LNCaP clone FGC (cell line): ENCODE measurements around the gene SLF2.

Source experiments
- DNase-seq: peaks from one replicate; pipeline ENCODE4 v3.0.0-alpha.2; 2011; ENCODE audit warnings: low read depth
- H3K4me3 ChIP-seq: 2 replicates; pipeline ENCODE4 v1.5.1; 2011; ENCODE audit warnings: mild to moderate bottlenecking, low read depth, low read length, control low read depth
- TF ChIP-seq, protein P1 (sequence below): IDR thresholded peaks from 2 replicates; pipeline ENCODE4 v1.5.1; 2012; ENCODE audit warnings: mild to moderate bottlenecking; ENCODE audit not compliant: control insufficient read depth, insufficient read depth; ENCODE audit errors: extremely low read depth

SLF2 gene

DNA sequence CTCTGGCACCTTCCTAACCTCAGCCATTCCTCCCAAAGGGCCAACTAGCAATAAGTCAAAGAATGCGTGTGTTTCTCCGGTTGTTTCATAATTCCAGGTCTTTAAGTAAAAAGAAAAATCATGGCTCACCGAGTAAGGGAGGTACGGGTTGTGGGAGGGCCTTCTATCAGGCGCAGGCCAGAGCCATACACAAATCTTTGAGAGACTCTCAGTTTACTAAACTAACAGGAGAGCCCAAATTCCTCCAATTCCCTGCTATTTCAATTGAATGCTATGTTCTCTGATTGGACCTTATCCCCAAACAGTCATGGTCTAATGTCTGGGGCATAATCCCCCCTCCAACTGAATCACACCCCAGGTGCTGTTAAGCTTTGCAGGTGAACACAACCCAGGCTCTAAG lies 26.2 kb upstream of the SLF2 start:
- no peak overlapping the region for H3K4me3 ChIP-seq
- TF ChIP-seq, protein P1, sequence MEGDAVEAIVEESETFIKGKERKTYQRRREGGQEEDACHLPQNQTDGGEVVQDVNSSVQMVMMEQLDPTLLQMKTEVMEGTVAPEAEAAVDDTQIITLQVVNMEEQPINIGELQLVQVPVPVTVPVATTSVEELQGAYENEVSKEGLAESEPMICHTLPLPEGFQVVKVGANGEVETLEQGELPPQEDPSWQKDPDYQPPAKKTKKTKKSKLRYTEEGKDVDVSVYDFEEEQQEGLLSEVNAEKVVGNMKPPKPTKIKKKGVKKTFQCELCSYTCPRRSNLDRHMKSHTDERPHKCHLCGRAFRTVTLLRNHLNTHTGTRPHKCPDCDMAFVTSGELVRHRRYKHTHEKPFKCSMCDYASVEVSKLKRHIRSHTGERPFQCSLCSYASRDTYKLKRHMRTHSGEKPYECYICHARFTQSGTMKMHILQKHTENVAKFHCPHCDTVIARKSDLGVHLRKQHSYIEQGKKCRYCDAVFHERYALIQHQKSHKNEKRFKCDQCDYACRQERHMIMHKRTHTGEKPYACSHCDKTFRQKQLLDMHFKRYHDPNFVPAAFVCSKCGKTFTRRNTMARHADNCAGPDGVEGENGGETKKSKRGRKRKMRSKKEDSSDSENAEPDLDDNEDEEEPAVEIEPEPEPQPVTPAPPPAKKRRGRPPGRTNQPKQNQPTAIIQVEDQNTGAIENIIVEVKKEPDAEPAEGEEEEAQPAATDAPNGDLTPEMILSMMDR: no peak
- no peak for DNase-seq

DNA sequence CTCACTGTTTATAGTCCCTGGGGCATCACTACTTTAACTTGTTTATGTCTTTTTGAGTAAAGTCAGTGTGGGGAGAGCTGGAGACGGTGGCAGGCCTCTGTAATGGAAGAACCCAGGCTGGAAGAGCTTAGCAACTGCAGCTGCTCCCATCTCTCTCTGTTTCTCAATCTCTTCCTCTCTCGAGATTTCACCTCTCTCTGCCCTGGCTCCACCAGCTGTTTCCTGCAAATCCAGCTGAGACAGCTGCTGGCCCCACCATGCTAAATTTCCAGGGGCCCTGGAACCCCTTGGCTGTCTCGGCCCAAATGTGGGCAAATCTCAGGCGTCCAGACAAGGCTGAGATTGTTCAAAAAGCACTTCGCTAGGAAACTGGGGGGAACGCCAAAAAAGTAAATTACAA lies 25.8 kb upstream of the SLF2 start:
- TF ChIP-seq, protein P1: no peak
- DNase-seq: no peak
- no peak overlapping the region for H3K4me3 ChIP-seq

DNA sequence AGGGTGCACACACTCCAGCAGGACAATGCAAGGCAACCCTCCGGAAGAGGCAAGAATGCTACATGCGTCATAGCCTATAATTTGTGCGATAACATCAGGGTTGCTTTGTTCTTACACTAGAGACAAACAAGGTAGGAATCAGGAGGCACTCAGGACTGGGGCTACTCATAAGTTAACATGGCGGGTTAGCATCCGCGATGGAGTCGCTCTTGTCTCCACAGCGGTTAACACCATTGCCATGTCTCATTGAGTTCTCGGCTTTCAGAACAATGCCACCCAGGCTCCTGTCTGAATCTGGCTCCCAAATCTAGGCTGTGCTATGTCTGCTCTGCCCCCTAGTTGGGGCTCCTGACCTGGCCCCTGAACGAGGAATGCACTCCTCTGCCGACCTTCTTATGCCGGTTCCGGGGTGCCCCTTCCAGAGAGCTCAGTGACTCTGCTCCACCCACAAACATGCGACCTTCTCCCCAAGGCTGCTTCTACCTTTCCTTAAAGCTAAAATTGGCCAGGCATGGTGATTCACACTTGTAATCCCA lies 24.9 kb upstream of the SLF2 start:
- H3K4me3 ChIP-seq: no peak overlapping the region
- TF ChIP-seq, protein P1: no peak
- DNase-seq: no peak

DNA sequence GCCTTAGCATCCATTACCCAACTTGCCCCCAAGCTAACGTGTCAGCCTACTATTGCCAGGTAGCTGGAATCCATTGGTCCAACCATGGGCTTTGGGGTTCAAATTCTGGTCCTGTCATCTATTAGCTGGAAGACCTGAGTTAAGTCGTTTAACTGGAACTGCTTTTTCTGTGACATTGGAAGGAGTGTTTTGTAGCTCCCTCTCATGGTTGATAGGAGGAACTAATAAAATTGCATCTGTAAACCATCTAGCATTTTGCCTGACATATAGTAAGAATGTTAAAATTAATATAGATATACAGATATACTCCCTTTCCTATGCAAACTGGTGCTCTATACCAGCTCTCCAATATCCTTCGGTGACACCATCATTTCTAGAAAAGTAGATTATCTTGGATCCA lies 23.8 kb upstream of the SLF2 start:
- TF ChIP-seq, protein P1: no peak
- no peak overlapping the region for H3K4me3 ChIP-seq
- no peak for DNase-seq

DNA sequence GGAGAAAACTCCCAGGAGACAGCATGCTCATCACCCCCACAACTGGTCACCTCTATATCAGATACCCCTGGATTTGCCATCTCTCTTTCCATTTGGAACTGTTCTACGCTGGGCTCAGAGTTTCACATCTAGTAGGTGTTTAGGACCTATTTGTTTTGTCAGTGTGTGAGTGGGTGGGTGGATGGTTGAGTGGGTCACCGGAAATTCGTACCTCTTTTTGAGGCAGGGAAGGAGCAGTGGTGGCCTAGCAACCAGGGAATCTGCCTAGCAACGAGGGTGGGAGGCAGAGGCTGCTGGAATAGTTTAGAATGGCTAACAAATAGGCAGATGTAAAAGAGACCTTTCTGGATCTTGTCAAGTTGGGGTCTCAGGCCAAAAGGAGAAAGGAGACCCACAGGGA lies 23.2 kb upstream of the SLF2 start:
- no peak for DNase-seq
- TF ChIP-seq, protein P1: no peak
- no peak overlapping the region for H3K4me3 ChIP-seq

DNA sequence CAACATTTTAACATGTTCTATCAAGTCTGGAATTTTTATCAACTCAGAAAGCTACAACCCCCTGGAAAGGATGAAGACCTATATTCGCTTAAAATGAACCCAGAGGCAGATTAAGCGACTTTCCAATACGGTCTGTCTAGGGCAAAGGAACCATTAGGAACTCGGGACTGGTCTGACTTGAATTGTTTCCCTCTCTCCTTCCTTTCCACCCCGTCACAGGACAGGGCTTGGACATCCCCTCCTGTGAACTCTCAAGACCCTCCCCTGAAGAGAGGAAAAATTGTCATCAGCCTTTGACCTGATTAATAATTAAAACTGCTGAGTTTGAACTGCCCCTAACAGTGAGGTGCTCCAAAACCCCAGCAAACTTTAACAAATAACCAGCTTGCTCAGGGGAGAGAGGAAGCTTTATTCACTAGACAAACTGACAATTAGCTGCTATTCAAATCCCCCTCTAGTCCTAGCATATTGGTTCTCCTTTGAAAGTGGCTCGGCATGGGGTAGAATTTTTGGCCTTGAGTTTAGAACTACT lies 22.6 kb upstream of the SLF2 start:
- H3K4me3 ChIP-seq: no peak overlapping the region

More for the DNA sequence above, 22.6 kb upstream of the SLF2 start:
- TF ChIP-seq, protein P1: no peak
- DNase-seq: no peak
